ENCODE results near the gene THAP10.

Gene THAP10

DNA sequence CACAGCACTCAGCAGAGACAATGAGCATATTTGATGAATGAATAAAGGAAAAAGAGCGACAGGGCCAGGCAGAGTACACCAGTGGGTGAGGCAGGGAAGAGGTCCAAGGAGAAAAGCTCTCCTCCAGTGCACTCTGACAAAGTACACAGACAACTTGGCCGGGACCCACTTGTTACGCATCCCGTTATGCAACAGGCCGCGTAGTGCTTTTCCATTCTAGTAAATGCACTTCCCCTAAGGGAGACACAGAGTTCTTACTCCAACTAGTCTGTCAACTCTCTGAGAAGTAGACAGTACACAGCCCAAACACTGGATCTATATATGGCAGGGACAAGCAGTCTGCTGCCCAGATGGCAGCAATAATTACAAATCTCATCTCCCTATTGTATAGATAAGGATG lies 56.8 kb downstream of the THAP10 start:
- TF ChIP-seq, protein P1, sequence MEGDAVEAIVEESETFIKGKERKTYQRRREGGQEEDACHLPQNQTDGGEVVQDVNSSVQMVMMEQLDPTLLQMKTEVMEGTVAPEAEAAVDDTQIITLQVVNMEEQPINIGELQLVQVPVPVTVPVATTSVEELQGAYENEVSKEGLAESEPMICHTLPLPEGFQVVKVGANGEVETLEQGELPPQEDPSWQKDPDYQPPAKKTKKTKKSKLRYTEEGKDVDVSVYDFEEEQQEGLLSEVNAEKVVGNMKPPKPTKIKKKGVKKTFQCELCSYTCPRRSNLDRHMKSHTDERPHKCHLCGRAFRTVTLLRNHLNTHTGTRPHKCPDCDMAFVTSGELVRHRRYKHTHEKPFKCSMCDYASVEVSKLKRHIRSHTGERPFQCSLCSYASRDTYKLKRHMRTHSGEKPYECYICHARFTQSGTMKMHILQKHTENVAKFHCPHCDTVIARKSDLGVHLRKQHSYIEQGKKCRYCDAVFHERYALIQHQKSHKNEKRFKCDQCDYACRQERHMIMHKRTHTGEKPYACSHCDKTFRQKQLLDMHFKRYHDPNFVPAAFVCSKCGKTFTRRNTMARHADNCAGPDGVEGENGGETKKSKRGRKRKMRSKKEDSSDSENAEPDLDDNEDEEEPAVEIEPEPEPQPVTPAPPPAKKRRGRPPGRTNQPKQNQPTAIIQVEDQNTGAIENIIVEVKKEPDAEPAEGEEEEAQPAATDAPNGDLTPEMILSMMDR (conservative IDR thresholded peaks at IDR 0.05; ENCODE audit: low read depth, low read length), result no peak
- no peak for DNase-seq (ENCODE audit: low read depth)
- no peak overlapping the region for H3K4me3 ChIP-seq (ENCODE audit: low read length)

DNA sequence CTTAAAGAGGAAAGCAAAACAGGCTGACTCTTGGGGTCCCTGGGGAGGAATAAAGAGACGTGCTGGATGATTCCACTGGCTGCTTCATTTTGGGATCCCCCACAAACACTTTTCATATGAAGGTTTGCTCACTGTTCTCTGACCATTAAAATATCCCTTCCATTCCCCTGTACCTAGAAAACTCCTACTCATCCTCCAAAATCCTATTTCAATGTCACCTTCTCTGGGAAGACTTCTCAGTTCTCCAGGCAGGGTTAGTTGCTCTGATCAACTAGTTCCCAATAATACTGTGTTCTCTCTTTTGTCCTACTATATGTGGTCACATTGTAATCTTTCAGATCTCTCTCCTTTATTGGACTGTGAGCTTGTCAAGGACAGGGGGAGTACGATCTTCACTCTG lies 57.2 kb downstream of the THAP10 start:
- H3K4me3 ChIP-seq (ENCODE audit: low read length), result no peak overlapping the region
- TF ChIP-seq, protein P1 (conservative IDR thresholded peaks at IDR 0.05; ENCODE audit: low read depth, low read length), result no peak
- no peak for DNase-seq (ENCODE audit: low read depth)

DNA sequence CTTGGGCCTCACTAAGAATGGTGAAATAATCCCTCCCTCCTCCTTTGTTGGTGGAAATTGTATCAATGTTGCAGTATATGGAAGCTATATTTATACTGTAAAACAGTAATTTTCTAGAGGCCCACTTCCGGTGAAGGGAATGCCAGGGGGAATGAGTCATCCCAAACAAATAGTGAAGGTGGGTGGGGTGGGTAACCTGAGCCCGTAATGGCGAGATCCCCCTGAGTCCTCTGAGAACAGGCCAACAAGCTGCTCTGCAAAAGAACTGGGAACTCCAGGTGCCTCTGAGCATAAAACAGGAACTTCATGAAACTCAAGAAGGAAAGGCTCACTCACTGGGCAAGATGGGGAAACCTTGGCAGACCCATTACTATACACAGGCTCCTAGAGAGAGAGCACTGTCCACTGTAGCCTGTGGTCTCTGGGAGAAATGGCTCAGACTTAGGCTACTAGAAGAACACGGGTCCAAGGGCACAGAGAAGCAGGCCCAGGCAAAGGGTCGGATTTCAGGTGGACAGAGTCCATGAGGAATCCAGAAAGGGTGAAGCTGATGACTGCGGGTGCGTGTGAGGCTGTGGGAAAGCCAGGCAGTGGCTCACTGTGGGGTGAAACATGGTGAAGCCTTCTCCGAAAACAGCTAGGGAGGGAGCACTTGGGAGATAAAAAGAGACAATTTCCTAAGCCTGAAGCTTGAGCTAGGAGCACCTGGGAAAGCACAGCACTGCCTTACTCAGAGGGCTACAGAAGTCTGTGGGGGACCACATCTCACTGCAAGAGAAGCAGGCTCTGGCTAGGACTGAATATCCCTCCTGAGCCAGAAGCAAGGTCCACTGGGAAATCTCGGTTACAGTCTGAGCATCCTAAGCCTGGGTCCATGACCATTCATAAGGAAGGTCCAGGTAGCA lies 58.1 kb downstream of the THAP10 start:
- no peak overlapping the region for H3K4me3 ChIP-seq (ENCODE audit: low read length)
- TF ChIP-seq, protein P1 (conservative IDR thresholded peaks at IDR 0.05; ENCODE audit: low read depth, low read length), result no peak
- no peak for DNase-seq (ENCODE audit: low read depth)

DNA sequence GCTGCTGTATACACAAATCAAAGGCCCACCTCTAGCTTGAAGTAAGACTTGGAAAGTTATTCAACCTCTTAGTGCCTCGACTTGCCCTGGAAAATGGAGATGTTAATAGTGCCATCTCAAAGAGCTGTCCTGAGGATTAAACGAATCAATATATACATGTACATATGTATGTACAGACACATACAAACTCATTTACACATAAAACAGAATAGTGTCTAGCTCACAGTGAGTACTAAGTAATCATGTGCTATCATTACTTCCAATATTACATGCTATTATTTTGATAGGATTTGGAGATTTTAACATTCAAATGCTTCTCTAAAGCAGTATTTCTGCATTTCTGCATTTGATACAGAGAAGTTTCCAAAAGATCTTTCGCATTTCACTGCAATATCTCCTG lies 58.8 kb downstream of the THAP10 start:
- TF ChIP-seq, protein P1 (conservative IDR thresholded peaks at IDR 0.05; ENCODE audit: low read depth, low read length), result no peak
- no peak for DNase-seq (ENCODE audit: low read depth)
- H3K4me3 ChIP-seq (ENCODE audit: low read length), result no peak overlapping the region

DNA sequence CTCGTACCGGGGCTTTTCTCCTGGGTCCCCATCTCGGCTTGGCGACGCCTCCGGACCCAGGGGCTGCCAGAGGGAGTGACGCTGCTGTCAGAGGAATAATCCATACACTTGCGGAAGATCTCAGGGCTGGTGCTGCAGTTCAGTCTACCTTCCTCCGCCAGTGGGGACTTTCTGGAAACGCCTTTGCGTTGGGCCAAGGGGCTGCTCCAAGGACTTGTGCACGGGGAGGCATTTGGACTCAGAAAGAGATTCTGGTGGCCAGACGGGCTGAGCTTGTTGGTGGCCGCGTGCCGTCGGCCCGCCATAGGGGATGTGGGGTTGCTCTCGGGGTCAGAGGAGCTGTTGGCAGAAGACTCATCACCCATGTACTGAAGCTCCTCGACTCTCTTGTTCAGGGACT lies 60.1 kb downstream of the THAP10 start:
- no peak overlapping the region for H3K4me3 ChIP-seq (ENCODE audit: low read length)
- no peak for DNase-seq (ENCODE audit: low read depth)
- TF ChIP-seq, protein P1 (conservative IDR thresholded peaks at IDR 0.05; ENCODE audit: low read depth, low read length), result no peak

Measured in retinal pigment epithelial cell (primary cell).